T-helper 2 cell treated with Interferon-gamma antibody and Interleukin-4, amounts not matched to agents 100 ng/mL and 5 ng/mL, for 36 hours (primary cell): ENCODE data around the gene CSF3. TPM values are rescaled to one million over a fixed set of nuclear protein-coding genes. Genes with fewer than 3 reads are reported as not detected.

Experiments
- intact Hi-C: fragments of 100-400 bp; cut with micrococcal nuclease; formaldehyde crosslinking; loops from one replicate; pipeline ENCODE4 v1.15.1; 2023
- total RNA-seq: library from RNA; stranded (reverse); gene quantifications from 2 replicates; pipeline ENCODE4 v1.2.3, GENCODE V29; 2022

The CSF3 gene
- total RNA-seq, 1 donor from 2014 or later, result not detected

DNA sequence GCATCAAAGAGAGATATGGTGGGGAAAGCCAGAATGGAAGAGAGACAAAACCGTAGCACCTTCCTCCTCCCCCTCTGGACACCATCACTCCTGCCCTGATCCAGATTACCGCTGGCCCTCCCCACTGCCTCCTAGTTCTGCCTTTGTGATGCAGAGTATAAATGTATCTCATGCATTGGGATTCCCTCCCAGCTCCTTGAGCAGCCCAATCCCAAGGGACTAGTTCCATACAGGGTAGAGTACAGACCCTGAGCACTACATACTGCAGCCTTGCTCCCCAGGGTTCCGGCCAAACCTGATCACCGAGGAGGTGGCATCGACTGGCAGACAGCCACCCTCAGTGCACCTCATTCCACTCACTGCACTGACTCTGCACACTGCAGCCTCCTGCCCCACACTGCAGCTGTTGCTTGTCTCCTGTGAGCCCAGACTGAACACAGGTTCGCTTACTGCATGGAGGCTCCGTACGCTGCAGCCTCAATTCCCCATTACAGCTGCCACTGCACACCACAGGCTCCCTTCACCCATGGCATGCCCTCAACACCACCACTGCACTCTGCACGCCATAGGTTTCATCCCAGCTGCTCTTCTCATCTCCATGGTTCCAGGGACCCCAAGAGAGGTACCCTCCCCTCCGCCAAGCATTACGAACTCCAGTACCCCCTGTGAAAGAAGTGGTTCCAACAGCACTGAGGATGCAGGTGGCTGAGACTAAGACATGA, 45.8 kb downstream of the CSF3 start:
- intact Hi-C loops, result loop anchor here (5.0 kb wide), 1 partner anchor 36 kb away; no protein-coding TSS in a partner anchor

DNA sequence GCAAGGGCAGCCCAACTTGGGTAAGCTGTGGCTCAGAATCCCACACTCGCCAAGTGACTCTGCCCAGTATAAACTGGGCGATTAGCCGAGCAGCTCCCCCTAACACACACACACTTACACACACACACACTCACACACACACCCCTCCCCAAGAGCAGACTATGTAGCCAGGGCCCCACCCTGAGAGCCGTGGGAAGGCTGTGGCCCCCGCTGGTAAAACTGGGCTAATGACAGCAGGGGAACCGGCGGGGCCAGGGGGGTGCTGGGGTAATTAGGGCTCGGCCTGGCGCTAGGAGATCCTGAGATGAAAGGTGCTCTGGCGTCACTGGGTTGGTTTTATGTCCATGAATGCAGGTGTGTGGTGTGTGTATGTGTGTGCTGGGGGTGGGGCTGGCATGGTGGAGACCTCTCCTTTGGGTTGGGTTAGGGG, 46.4 kb downstream of the CSF3 start:
- intact Hi-C loops, result loop anchor here (2.0 to 5.0 kb wide), 2 partner anchors 36 to 49 kb away; no protein-coding TSS in a partner anchor

GRCh38 chr17:40062329-40063186, 47.3 kb downstream of the CSF3 start, which contains the start of gene THRA:
Gene THRA, plus strand, starts transcription at chr17:40062965. Its CDS starts 11,524 bp downstream, at chr17:40074489.
- intact Hi-C loops, result loop anchor here (2.0 to 5.0 kb wide), 2 partner anchors 35 to 48 kb away; no protein-coding TSS in a partner anchor

- intact Hi-C loops, result loop anchor here (2.0 to 5.0 kb wide), 2 partner anchors 34 to 48 kb away; no protein-coding TSS in a partner anchor
Observed at GRCh38 chr17:40063187-40063771, 48.0 kb downstream of the CSF3 start.

DNA sequence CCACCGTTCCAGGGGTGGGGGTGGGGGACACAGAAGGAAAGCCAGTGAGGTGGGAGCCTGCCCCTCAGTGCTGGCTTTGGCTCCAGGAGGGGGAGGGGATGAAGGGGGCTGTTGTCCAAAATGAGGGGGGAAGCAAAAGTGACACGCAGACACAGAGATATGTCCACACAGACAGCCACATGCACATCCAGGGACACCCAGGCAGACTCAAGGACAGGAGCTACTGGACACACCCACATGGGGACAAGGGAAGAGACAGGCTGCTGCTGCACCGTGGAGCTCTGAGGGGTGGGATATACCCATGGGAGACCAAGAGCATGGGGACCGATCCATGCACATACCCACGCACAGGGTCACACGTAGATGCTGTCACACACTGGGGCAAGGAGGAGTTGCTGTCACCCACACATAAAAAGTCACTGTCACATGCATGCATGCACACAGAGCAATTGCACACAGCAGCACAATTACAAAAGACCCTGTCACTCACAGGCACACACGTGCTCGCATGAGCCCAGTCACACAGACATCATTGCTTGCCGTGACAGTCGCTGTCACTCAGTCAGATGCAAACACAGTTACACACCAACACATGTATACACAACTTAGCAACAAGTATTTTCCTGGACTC, 48.8 kb downstream of the CSF3 start:
- intact Hi-C loops, result loop anchor here (2.0 to 5.0 kb wide), 2 partner anchors 33 to 47 kb away; no protein-coding TSS in a partner anchor

- intact Hi-C loops, result loop anchor here (5.0 kb wide), 1 partner anchor 32 kb away; no protein-coding TSS in a partner anchor
Observed at GRCh38 chr17:40064971-40065768, 49.9 kb downstream of the CSF3 start.

- intact Hi-C loops, result no loop called here
Observed at GRCh38 chr17:40065769-40066510, 50.7 kb downstream of the CSF3 start.

Other genes starting within 250 kb of the CSF3 start
- 23.1 and 27.0 TPM in 2 replicates for gene IKZF3, start 151.1 kb upstream of the CSF3 start, total RNA-seq
- not detected in 2 replicates for gene ZPBP2, start 147.2 kb upstream of the CSF3 start, total RNA-seq
- gene GSDMB, start 96.8 kb upstream of the CSF3 start, total RNA-seq, result 53.4 and 55.8 TPM in 2 replicates
- 120 and 134 TPM in 2 replicates for gene ORMDL3, start 87.8 kb upstream of the CSF3 start, total RNA-seq
- not detected in 2 replicates for gene LRRC3C, start 87.7 kb upstream of the CSF3 start, total RNA-seq
- gene GSDMA, start 52.4 kb upstream of the CSF3 start, total RNA-seq, result 0.59 and 1.6 TPM in 2 replicates
- gene PSMD3, start 34.6 kb upstream of the CSF3 start, total RNA-seq, result 125 and 132 TPM in 2 replicates
- gene MED24, start 39.0 kb downstream of the CSF3 start, total RNA-seq, result 97.0 and 97.1 TPM in 2 replicates
- gene THRA, start 47.5 kb downstream of the CSF3 start, total RNA-seq, result 4.5 and 4.6 TPM in 2 replicates
- 3.9 and 4.0 TPM in 2 replicates for gene NR1D1, start 85.1 kb downstream of the CSF3 start, total RNA-seq
- 85.2 and 87.5 TPM in 2 replicates for gene MSL1, start 106.5 kb downstream of the CSF3 start, total RNA-seq
- gene CASC3, start 125.1 kb downstream of the CSF3 start, total RNA-seq, result 79.9 and 91.7 TPM in 2 replicates
- gene RAPGEFL1, start 162.0 kb downstream of the CSF3 start, total RNA-seq, result 7.4 and 7.8 TPM in 2 replicates
- gene WIPF2, start 203.9 kb downstream of the CSF3 start, total RNA-seq, result 23.7 and 25.4 TPM in 2 replicates